K562 (cell line): ENCODE results near the gene C22orf39. TPM values are rescaled to one million over a fixed set of nuclear protein-coding genes. Genes with fewer than 3 reads are reported as not detected.
A peak's percentile ranks its signal among the peaks of the same experiment; 100 is the strongest.

Experiments
- CTCFL ChIP-seq: IDR thresholded peaks from 2 replicates; pipeline ENCODE4 v1.6.1; 2011; ENCODE audit warnings: borderline replicate concordance, low read depth, mild to moderate bottlenecking, moderate library complexity, low read length; ENCODE audit not compliant: insufficient read depth, poor library complexity, severe bottlenecking
- CXXC5 ChIP-seq: fragments of 250-450 bp; sonication (Bioruptor Pico); IDR thresholded peaks from 2 replicates; pipeline ENCODE4 v1.8.0; 2022; ENCODE audit warnings: inconsistent platforms, mild to moderate bottlenecking, moderate library complexity
- E2F3 ChIP-seq: fragments of 250-450 bp; sonication (Bioruptor Pico); IDR thresholded peaks from 2 replicates; pipeline ENCODE4 v1.4.0; 2020; ENCODE audit warnings: mild to moderate bottlenecking
- FOXK2 ChIP-seq, 2 experiments: fragments of 450-650 bp; IDR thresholded peaks in 1 of 2; conservative IDR thresholded peaks in 1 of 2; 2 replicates each; pipeline ENCODE4 v1.6.1; 2016; ENCODE audit warnings: low read depth in 2 of 2, mild to moderate bottlenecking in 1 of 2
- JUNB ChIP-seq: fragments of 450-650 bp; formaldehyde crosslinking; conservative IDR thresholded peaks from 2 replicates; pipeline ENCODE4 v1.4.0; 2020; ENCODE audit warnings: mild to moderate bottlenecking
- MBD2 ChIP-seq: sonication (generic); IDR thresholded peaks from 2 replicates; pipeline ENCODE4 v1.6.1; 2016; ENCODE audit warnings: low read depth, borderline replicate concordance
- NR2C1 ChIP-seq, 2 experiments: fragments of 450-650 bp; IDR thresholded peaks; 2 replicates each; pipeline ENCODE4 v1.6.1; 2017; ENCODE audit warnings: mild to moderate bottlenecking in 2 of 2, antibody characterized with exemption in 1 of 2, inconsistent platforms in 1 of 2, missing compliant biosample characterization in 1 of 2, missing genetic modification characterization in 1 of 2
- PRDM10 ChIP-seq: fragments of 450-650 bp; IDR thresholded peaks from 2 replicates; pipeline ENCODE4 v1.6.1; 2018; ENCODE audit not compliant: partially characterized antibody
- SNRNP70 ChIP-seq: fragments of 200-400 bp; formaldehyde crosslinking; optimal IDR thresholded peaks from 2 replicates; pipeline ENCODE3; 2017; ENCODE audit warnings: low read depth, low read length
- VEZF1 ChIP-seq: fragments of 200-800 bp; sonication (Bioruptor generic); IDR thresholded peaks from 2 replicates; pipeline ENCODE4 v1.6.1; 2017; ENCODE audit warnings: missing genetic modification characterization, missing compliant biosample characterization
- ZBTB11 ChIP-seq, 3 experiments: fragments of 200-800 bp in 1 of 3; fragments of 250-450 bp in 1 of 3; fragments of 450-650 bp in 1 of 3; sonication (Bioruptor Pico) in 1 of 3; sonication (Bioruptor generic) in 1 of 3; formaldehyde crosslinking in 1 of 3; IDR thresholded peaks; 2 replicates each; pipeline versions ENCODE4 v1.6.1 to v1.8.0; 2016 to 2022; ENCODE audit warnings: mild to moderate bottlenecking in 2 of 3, missing genetic modification characterization in 2 of 3, missing compliant biosample characterization in 1 of 3, moderate library complexity in 1 of 3
- ZBTB26 ChIP-seq: fragments of 450-650 bp; formaldehyde crosslinking; IDR thresholded peaks from 2 replicates; pipeline ENCODE4 v1.4.0; 2022; ENCODE audit warnings: missing genetic modification characterization
- ZNF384 ChIP-seq: IDR thresholded peaks from 2 replicates; pipeline ENCODE4 v1.6.1; 2012; ENCODE audit warnings: low read depth, low read length, improper control_type of control experiment
- ZNF707 ChIP-seq: fragments of 250-450 bp; sonication (Bioruptor Pico); conservative IDR thresholded peaks from 2 replicates; pipeline ENCODE4 v1.8.0; 2022; ENCODE audit warnings: inconsistent platforms, mild to moderate bottlenecking, moderate library complexity
- polyA plus RNA-seq, 8 experiments: library from polyadenylated mRNA; depleted of rRNA in 4 of 8; stranded (reverse) in 5 of 8; unstranded in 3 of 8; fragments of >200 nt; fragmentation: Nextera tagmentation in 2 of 8; fragmentation: Illumina TruSeq in 1 of 8; extraction: Ambion mirVana in 2 of 8; extraction: Trizol in 1 of 8; gene quantifications; 2 replicates each; pipeline versions ENCODE4 v1.2.1 to v1.2.3, GENCODE V29; 2011 to 2014; ENCODE audit warnings: inconsistent platforms in 1 of 8, missing spikeins in 1 of 8
- total RNA-seq, 7 experiments: library from RNA; depleted of rRNA in 6 of 7; stranded (reverse); fragments of >200 nt in 6 of 7; fragmentation: Illumina TruSeq in 2 of 7; extraction: Trizol in 2 of 7; gene quantifications; 2 replicates each; pipeline versions ENCODE4 v1.2.1 to v1.2.3, GENCODE V29; 2011 to 2021; ENCODE audit warnings: low replicate concordance in 1 of 7

C22orf39 gene
- total and polyA plus RNA-seq, 9 of the 15 experiments (the other 6 are each of a cell fraction or from before 2014, with no cell fraction given) = 20.4 to 139 (median 66.8) TPM

- no peak for TF ChIP-seq NR2C1 (IDR thresholded peaks at IDR 0.05)
- TF ChIP-seq NR2C1 (tag; IDR thresholded peaks at IDR 0.05) = peak; percentile 67; the same call in 1 of the 2 replicates
- TF ChIP-seq ZNF384 = 0 out of 2 replicates have a peak, but pooled peaks have one; percentile 13
- peak; percentile 86 for TF ChIP-seq VEZF1 (CRISPR knock-in tag)
- peak; percentile 55 to 89; a peak in 3 of 4 replicates for TF ChIP-seq FOXK2 (conservative IDR thresholded peaks at IDR 0.05 in 1 of 2, IDR thresholded peaks at IDR 0.05 in 1 of 2; ENCODE audit: low read depth in 2 of 2)
- TF ChIP-seq ZBTB26 = peak; percentile 94
- no peak for TF ChIP-seq PRDM10
- TF ChIP-seq ZBTB11 (CRISPR knock-in tag; IDR thresholded peaks at IDR 0.05) = peak in 1 of 3 experiments; percentile 78; a peak in 1 of 6 replicates
- 0 out of 2 replicates have a peak, but pooled peaks have one; percentile 23 for TF ChIP-seq E2F3 (CRISPR knock-in tag)
- TF ChIP-seq MBD2 = 0 out of 2 replicates have a peak, but pooled peaks have one; percentile 50
- TF ChIP-seq CTCFL = no peak
- peak; percentile 86 for TF ChIP-seq CXXC5 (CRISPR knock-in tag)
- 0 out of 2 replicates have a peak, but pooled peaks have one; percentile 9 for TF ChIP-seq ZNF707 (CRISPR knock-in tag)
- TF ChIP-seq JUNB (CRISPR knock-in tag) = 0 out of 2 replicates have a peak, but pooled peaks have one; percentile 6
- TF ChIP-seq SNRNP70 = no peak
These were observed 28.4 kb downstream of the C22orf39 start (continued) for GRCh38 chr22:19419086-19419463.
